Lung (tissue), 12 donors: ENCODE measurements around the gene SGCA. TPM values are rescaled to one million over a fixed set of nuclear protein-coding genes. Genes with fewer than 3 reads are reported as not detected.

Experiments
- ATAC-seq: fragments of 200-7000 bp; cut with Tn5 transposase; one replicate; pipeline ENCODE4 v1.9.1; 2020; ENCODE audit warnings: moderate number of reproducible peaks; ENCODE audit not compliant: insufficient read depth, low FRiP score
- DNase-seq, 3 donors: peaks; one replicate each; pipeline ENCODE4 v3.0.0-alpha.2; 2013 to 2017
- H3K27ac ChIP-seq, 2 donors: one replicate each; pipeline ENCODE4 v1.5.1; 2013; ENCODE audit warnings: mild to moderate bottlenecking in 2 of 2, moderate library complexity in 2 of 2, control low read depth in 1 of 2, inconsistent platforms in 1 of 2, low read depth in 1 of 2, low read length in 1 of 2
- H3K27me3 ChIP-seq, 3 donors: one replicate each; pipeline ENCODE4 v1.5.1; 2013; ENCODE audit warnings: low read length in 2 of 3; ENCODE audit not compliant: control insufficient read depth in 3 of 3, insufficient read depth in 3 of 3
- H3K36me3 ChIP-seq, 4 donors: one replicate each; pipeline ENCODE4 v1.5.1; 2013; ENCODE audit warnings: low read length in 4 of 4, mild to moderate bottlenecking in 1 of 4, moderate library complexity in 1 of 4; ENCODE audit not compliant: control insufficient read depth in 4 of 4, insufficient read depth in 4 of 4
- H3K4me1 ChIP-seq, 5 donors: one replicate each; pipeline ENCODE4 v1.5.1; 2013; ENCODE audit warnings: low read length in 5 of 5, mild to moderate bottlenecking in 2 of 5, moderate library complexity in 1 of 5; ENCODE audit not compliant: control insufficient read depth in 5 of 5, insufficient read depth in 5 of 5
- H3K4me3 ChIP-seq: one replicate; pipeline ENCODE4 v1.5.1; 2013; ENCODE audit warnings: mild to moderate bottlenecking, control low read depth, moderate library complexity
- H3K9ac ChIP-seq, 2 donors: one replicate each; pipeline ENCODE4 v1.5.1; 2013; ENCODE audit warnings: low read length in 2 of 2, control low read depth in 1 of 2; ENCODE audit not compliant: insufficient read depth in 1 of 2
- H3K9me3 ChIP-seq, 4 donors: one replicate each; pipeline ENCODE4 v1.5.1; 2013; ENCODE audit warnings: low read length in 3 of 4, mild to moderate bottlenecking in 1 of 4, moderate library complexity in 1 of 4; ENCODE audit not compliant: control insufficient read depth in 4 of 4, insufficient read depth in 3 of 4
- WGBS, 2 donors: extraction: QIAGEN DNeasy Blood & Tissue Kit; methylation state at CpG; one replicate each; pipeline ENCODE4 v1.1.7; 2013; 5-methylcytosine and 5-hydroxymethylcytosine counted together
- polyA plus RNA-seq, 2 donors: library from polyadenylated mRNA; stranded (reverse); fragments of 200-250 nt; gene quantifications; one replicate each; pipeline ENCODE4 v1.2.1, GENCODE V29; 2013
- total RNA-seq, 2 donors: library from RNA; depleted of rRNA in 1 of 2; stranded (reverse); fragments of >200 nt in 1 of 2; gene quantifications; one replicate each; pipeline ENCODE4 v1.2.1, GENCODE V29; 2014 to 2021
- TF ChIP-seq, protein P1 (sequence below): IDR thresholded peaks from 2 replicates; pipeline ENCODE4 v1.5.1; 2012; ENCODE audit warnings: mild to moderate bottlenecking; ENCODE audit errors: control extremely low read depth, extremely low read depth
- donor health status: control.
- donor health status: control.
- donor health status: Bipolar disorder and iron deficiency.
- donor health status: healthy.
- donor health status: DM: yes; HTN: yes; CAD: no.

The SGCA gene
- total and polyA plus RNA-seq, 4 donors = 5.0 to 19.4 (median 14.0) TPM

GRCh38 chr17:50207315-50207714, 41.5 kb downstream of the SGCA start:
- Histone ChIP-seq H3K27ac (no peak overlapping the region), H3K36me3 (no peaks in the 10 kb centered on the region), H3K27me3 (no peaks in the 10 kb centered on the region), H3K4me3 (no peak overlapping the region), H3K9ac (no peak overlapping the region), H3K4me1 (peaks cover 0 to 95% (median 65%) of the 10 kb centered on the region in 5 donors), H3K9me3 (no peaks in the 10 kb centered on the region)
- DNase-seq (no peak), ATAC-seq (no peak)
- 48 to 55% methylated on average over 5 of the region's 5 CpGs for WGBS, 2 donors
- TF ChIP-seq, protein P1, sequence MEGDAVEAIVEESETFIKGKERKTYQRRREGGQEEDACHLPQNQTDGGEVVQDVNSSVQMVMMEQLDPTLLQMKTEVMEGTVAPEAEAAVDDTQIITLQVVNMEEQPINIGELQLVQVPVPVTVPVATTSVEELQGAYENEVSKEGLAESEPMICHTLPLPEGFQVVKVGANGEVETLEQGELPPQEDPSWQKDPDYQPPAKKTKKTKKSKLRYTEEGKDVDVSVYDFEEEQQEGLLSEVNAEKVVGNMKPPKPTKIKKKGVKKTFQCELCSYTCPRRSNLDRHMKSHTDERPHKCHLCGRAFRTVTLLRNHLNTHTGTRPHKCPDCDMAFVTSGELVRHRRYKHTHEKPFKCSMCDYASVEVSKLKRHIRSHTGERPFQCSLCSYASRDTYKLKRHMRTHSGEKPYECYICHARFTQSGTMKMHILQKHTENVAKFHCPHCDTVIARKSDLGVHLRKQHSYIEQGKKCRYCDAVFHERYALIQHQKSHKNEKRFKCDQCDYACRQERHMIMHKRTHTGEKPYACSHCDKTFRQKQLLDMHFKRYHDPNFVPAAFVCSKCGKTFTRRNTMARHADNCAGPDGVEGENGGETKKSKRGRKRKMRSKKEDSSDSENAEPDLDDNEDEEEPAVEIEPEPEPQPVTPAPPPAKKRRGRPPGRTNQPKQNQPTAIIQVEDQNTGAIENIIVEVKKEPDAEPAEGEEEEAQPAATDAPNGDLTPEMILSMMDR = no peak

GRCh38 chr17:50207792-50208567, 42.2 kb downstream of the SGCA start:
- no peaks in the 10 kb centered on the region for H3K27me3 ChIP-seq

GRCh38 chr17:50208611-50209061, 42.8 kb downstream of the SGCA start:
- ATAC-seq = no peak
- peak in 2 of 3 donors; percentile 13 to 55 for DNase-seq
- H3K36me3 ChIP-seq = no peaks in the 10 kb centered on the region
- no peaks in the 10 kb centered on the region for H3K9me3 ChIP-seq
- H3K9ac ChIP-seq = peak overlapping the region in 1 of 2 donors; percentile 8
- H3K4me3 ChIP-seq = no peak overlapping the region
- H3K4me1 ChIP-seq = peaks cover 0 to 86% (median 59%) of the 10 kb centered on the region in 5 donors
- no peak overlapping the region for H3K27ac ChIP-seq
- TF ChIP-seq, protein P1 = no peak
- WGBS, 2 donors = 80 to 89% methylated on average over 3 of the region's 3 CpGs
- H3K27me3 ChIP-seq = no peaks in the 10 kb centered on the region

More at GRCh38 chr17:50207792-50208567, 42.2 kb downstream of the SGCA start:
- Histone ChIP-seq H3K9me3 (no peaks in the 10 kb centered on the region), H3K36me3 (no peaks in the 10 kb centered on the region), H3K4me1 (peaks cover 0 to 91% (median 63%) of the 10 kb centered on the region in 5 donors), H3K9ac (no peak overlapping the region), H3K27ac (no peak overlapping the region), H3K4me3 (no peak overlapping the region)
- ATAC-seq (no peak), DNase-seq (peak in 1 of 3 donors; percentile 9)
- 89 to 95% methylated on average over 8 of the region's 8 CpGs for WGBS, 2 donors
- TF ChIP-seq, protein P1 = no peak
